A673 (cell line): Measurements from ENCODE around the gene RNPEPL1.

Experiments used
- CTCF ChIP-seq: fragments of 300-800, 200-600 bp; sonication (generic); conservative IDR thresholded peaks from 2 replicates; pipeline ENCODE4 v1.5.1; 2017; ENCODE audit warnings: low read depth, mild to moderate bottlenecking, antibody characterized with exemption, low read length, moderate library complexity, mixed read lengths
- EZH2 ChIP-seq: fragments of 200-600 bp; sonication (generic); IDR thresholded peaks from 2 replicates; pipeline ENCODE4 v1.6.1; 2017; ENCODE audit warnings: borderline replicate concordance, low read depth, mild to moderate bottlenecking, mixed read lengths, antibody characterized with exemption, low read length; ENCODE audit not compliant: poor library complexity, severe bottlenecking

DNA sequence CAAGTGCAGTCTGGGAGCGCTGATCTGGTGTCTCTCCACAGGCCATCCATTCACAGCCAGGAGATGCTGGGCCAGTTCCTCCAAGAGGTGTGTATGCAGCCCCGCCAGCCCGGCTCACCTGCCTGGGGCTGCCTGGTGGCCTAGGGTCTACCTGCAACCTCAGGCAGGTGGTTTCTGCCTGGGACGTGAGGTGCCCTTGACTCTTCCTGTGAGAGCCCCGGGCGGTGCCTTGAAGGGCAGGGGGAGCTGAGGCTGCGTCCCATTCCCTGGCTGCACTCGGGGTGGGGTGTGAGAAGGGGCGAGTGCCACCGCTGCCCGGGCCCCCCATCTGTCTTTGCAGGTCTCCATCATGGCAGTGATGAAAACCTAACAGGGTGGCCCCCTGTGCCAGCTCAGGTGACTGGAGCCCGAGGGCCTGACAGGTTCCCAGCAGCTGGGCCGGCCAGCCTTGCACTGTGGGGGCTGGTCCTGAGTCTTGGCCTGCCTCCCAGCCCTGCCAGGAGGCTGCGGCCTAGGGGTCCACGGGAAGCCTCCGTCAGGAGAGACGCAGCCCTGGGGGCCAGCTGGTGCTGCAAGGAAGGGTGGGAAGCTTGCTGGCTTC lies 30.1 kb downstream of the RNPEPL1 start:
- TF ChIP-seq CTCF (no peak), EZH2 (no peak)
